DOHH2 (cell line): ENCODE results near the gene LNX2.

Experiments
- H3F3A ChIP-seq: fragments of 200-600 bp; sonication (generic), shearing (Covaris generic); 2 replicates; pipeline ENCODE4 v1.6.0; 2016; ENCODE audit warnings: antibody characterized with exemption, mild to moderate bottlenecking; ENCODE audit not compliant: control insufficient read depth, insufficient read depth
- H3K27ac ChIP-seq: fragments of 200-600 bp; sonication (generic); 2 replicates; pipeline ENCODE4 v1.5.1; 2014; ENCODE audit warnings: low read depth, mild to moderate bottlenecking, low read length, moderate library complexity
- H3K27me3 ChIP-seq: fragments of 200-600 bp; sonication (generic); 2 replicates; pipeline ENCODE4 v1.6.1; 2014; ENCODE audit warnings: mild to moderate bottlenecking, low read length, mixed read lengths; ENCODE audit not compliant: control insufficient read depth
- H3K36me3 ChIP-seq: fragments of 200-600 bp; sonication (generic); 2 replicates; pipeline ENCODE4 v1.6.1; 2014; ENCODE audit warnings: mild to moderate bottlenecking, low read length, moderate library complexity, mixed read lengths; ENCODE audit not compliant: control insufficient read depth
- H3K4me1 ChIP-seq: fragments of 200-600 bp; sonication (generic); 2 replicates; pipeline ENCODE4 v1.6.1; 2014; ENCODE audit warnings: mild to moderate bottlenecking, low read length, mixed read lengths; ENCODE audit not compliant: control insufficient read depth
- H3K4me2 ChIP-seq: fragments of 200-600 bp; sonication (generic); 2 replicates; pipeline ENCODE4 v1.6.0; 2014; ENCODE audit warnings: mild to moderate bottlenecking, low read length, moderate library complexity
- H3K4me3 ChIP-seq: fragments of 200-600 bp; sonication (generic); 2 replicates; pipeline ENCODE4 v1.5.1; 2014; ENCODE audit warnings: mild to moderate bottlenecking, low read length, mixed read lengths
- H3K79me2 ChIP-seq: fragments of 200-600 bp; sonication (generic); 2 replicates; pipeline ENCODE4 v1.6.1; 2014; ENCODE audit warnings: mild to moderate bottlenecking, low read length, mixed read lengths; ENCODE audit not compliant: control insufficient read depth
- H3K9me2 ChIP-seq: fragments of 200-600 bp; sonication (generic); replicated peaks from 2 replicates; pipeline ENCODE4 v1.6.1; 2014; ENCODE audit warnings: mild to moderate bottlenecking, low read length, mixed read lengths; ENCODE audit not compliant: control insufficient read depth
- H3K9me3 ChIP-seq: fragments of 200-600 bp; sonication (generic); 2 replicates; pipeline ENCODE4 v1.6.1; 2014; ENCODE audit warnings: antibody characterized with exemption, low read length, mixed read lengths; ENCODE audit not compliant: control insufficient read depth, insufficient read depth
- H4K20me1 ChIP-seq: fragments of 200-600 bp; sonication (generic); 2 replicates; pipeline ENCODE4 v1.6.0; 2014; ENCODE audit warnings: low read depth, mild to moderate bottlenecking, antibody characterized with exemption, low read length, moderate library complexity; ENCODE audit not compliant: control insufficient read depth, insufficient read depth
- EZH2phosphoT487 ChIP-seq: fragments of 200-600 bp; sonication (generic); IDR thresholded peaks from 2 replicates; pipeline ENCODE4 v1.6.1; 2017; ENCODE audit warnings: borderline replicate concordance, mild to moderate bottlenecking, antibody characterized with exemption, low read length, moderate library complexity, mixed read lengths
- TF ChIP-seq, protein P1 (sequence below): fragments of 200-600 bp; sonication (generic); IDR thresholded peaks from one replicate; pipeline ENCODE4 v1.5.1; 2014; ENCODE audit warnings: antibody characterized with exemption, mild to moderate bottlenecking, low read depth, low read length; ENCODE audit not compliant: poor library complexity, severe bottlenecking

LNX2 gene

DNA sequence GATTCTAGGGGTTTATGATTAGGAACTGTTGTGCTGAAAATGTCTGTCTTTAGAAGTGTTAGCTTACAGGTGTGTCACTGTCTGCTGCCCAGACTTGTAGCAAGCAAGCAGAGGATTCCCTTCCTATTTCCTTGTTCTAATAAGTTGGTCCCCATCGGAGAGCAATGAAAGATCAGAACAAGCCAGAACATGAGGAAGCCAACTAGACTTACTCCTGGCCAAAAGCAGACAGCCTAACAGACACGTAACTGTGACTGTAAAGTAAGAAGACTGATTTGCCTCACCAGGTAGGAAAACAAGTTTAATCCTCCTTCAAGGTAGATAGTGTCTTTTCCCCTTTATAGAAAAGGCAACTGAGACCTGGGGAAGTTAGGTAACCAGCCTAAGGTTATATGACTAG, 13.9 kb upstream of the LNX2 start:
- no peak overlapping the region for H3K27ac ChIP-seq
- H3K4me2 ChIP-seq, result no peak overlapping the region
- TF ChIP-seq, protein P1, sequence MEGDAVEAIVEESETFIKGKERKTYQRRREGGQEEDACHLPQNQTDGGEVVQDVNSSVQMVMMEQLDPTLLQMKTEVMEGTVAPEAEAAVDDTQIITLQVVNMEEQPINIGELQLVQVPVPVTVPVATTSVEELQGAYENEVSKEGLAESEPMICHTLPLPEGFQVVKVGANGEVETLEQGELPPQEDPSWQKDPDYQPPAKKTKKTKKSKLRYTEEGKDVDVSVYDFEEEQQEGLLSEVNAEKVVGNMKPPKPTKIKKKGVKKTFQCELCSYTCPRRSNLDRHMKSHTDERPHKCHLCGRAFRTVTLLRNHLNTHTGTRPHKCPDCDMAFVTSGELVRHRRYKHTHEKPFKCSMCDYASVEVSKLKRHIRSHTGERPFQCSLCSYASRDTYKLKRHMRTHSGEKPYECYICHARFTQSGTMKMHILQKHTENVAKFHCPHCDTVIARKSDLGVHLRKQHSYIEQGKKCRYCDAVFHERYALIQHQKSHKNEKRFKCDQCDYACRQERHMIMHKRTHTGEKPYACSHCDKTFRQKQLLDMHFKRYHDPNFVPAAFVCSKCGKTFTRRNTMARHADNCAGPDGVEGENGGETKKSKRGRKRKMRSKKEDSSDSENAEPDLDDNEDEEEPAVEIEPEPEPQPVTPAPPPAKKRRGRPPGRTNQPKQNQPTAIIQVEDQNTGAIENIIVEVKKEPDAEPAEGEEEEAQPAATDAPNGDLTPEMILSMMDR, result no peak
- no peak for TF ChIP-seq EZH2phosphoT487
- H3K4me1 ChIP-seq, result no peaks in the 10 kb centered on the region
- H3K79me2 ChIP-seq, result peaks cover 84% of the 10 kb centered on the region
- H3K27me3 ChIP-seq, result no peaks in the 10 kb centered on the region
- peaks cover 49% of the 10 kb centered on the region for H3K36me3 ChIP-seq
- H3K4me3 ChIP-seq, result no peak overlapping the region
- H4K20me1 ChIP-seq, result no peaks in the 10 kb centered on the region; the same call in 1 of the 2 replicates
- no peaks in the 10 kb centered on the region for H3K9me2 ChIP-seq
- no peaks in the 10 kb centered on the region for H3F3A ChIP-seq
- H3K9me3 ChIP-seq, result no peaks in the 10 kb centered on the region

DNA sequence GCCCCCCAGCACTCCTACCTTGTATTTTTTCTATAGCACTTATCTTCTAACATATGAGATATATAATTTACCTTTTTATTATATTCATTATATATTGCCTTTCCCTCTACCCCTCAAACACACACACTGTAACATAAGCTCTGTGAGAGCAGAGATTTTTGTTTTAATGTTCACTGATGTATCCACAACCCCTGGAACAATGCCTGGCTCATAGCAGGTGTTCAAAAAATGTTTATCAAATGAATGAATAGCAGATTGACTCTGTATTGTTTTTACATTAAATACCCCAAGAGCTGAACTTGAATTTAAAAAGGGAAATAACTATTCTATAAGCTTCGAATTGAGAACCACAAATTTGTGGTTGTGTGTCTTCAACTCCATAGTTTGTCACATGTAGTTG, 12.3 kb upstream of the LNX2 start:
- Histone ChIP-seq H3K79me2 (peaks cover 86% of the 10 kb centered on the region), H3K4me2 (no peak overlapping the region), H3K36me3 (peaks cover 64% of the 10 kb centered on the region), H3K9me3 (no peaks in the 10 kb centered on the region), H3K27me3 (no peaks in the 10 kb centered on the region), H3K4me3 (no peak overlapping the region), H4K20me1 (peaks cover 4% of the 10 kb centered on the region), H3K27ac (no peak overlapping the region), H3F3A (no peaks in the 10 kb centered on the region), H3K9me2 (no peaks in the 10 kb centered on the region), H3K4me1 (no peaks in the 10 kb centered on the region)
- TF ChIP-seq EZH2phosphoT487, result no peak
- TF ChIP-seq, protein P1, result no peak

DNA sequence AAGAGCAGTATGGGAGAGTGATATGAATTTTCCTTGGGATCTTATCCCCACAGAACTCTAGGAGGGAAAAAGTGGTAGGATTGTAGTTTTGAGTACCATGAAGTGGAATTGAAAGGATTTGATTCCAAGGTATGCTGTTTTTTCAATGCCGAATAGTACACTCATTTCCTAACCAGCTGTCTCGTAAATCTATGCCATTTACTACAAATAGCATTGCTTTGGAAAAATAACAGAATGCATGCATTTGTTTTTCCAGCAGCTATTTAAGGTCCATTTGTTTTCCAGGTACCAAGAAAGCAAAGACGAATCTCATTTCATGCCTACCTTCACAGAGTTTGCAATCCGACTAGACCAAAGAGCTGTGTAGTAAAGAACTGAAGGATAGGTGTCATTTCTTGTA, 11.9 kb upstream of the LNX2 start:
- H4K20me1 ChIP-seq, result peaks cover 4% of the 10 kb centered on the region
- no peaks in the 10 kb centered on the region for H3K4me1 ChIP-seq
- peaks cover 68% of the 10 kb centered on the region for H3K36me3 ChIP-seq
- H3K27ac ChIP-seq, result no peak overlapping the region
- H3K79me2 ChIP-seq, result peaks cover 88% of the 10 kb centered on the region
- H3K4me2 ChIP-seq, result no peak overlapping the region
- H3K9me2 ChIP-seq, result no peaks in the 10 kb centered on the region
- no peak for TF ChIP-seq EZH2phosphoT487
- TF ChIP-seq, protein P1, result no peak
- no peaks in the 10 kb centered on the region for H3K9me3 ChIP-seq
- no peak overlapping the region for H3K4me3 ChIP-seq
- no peaks in the 10 kb centered on the region for H3K27me3 ChIP-seq
- H3F3A ChIP-seq, result no peaks in the 10 kb centered on the region
